Stimulated activated naive CD8-positive, alpha-beta T cell treated with anti-CD3 and anti-CD28 coated beads, Interleukin-15, amount 100 ng/mL, for 72 hours (primary cell): ENCODE data around the gene ANKDD1A.

Source experiments
- ATAC-seq: fragments of 150-1000 bp; cut with Tn5 transposase; 2 replicates; pipeline ENCODE4 v1.10.0; 2021; ENCODE audit warnings: mild to moderate bottlenecking, moderate library complexity
- DNase-seq, 2 donors: peaks; one replicate each; pipeline ENCODE4 v3.0.0; 2021 to 2022
- H3K27ac Mint-ChIP-seq, 2 donors: one replicate each; pipeline ENCODE4 v1.8.0; 2022; ENCODE audit warnings: mild to moderate bottlenecking in 2 of 2, mixed read lengths in 2 of 2, moderate library complexity in 2 of 2
- H3K27me3 Mint-ChIP-seq: one replicate; pipeline ENCODE4 v1.8.0; 2022; ENCODE audit warnings: mixed read lengths
- H3K4me1 Mint-ChIP-seq: one replicate; pipeline ENCODE4 v1.8.0; 2022; ENCODE audit warnings: mild to moderate bottlenecking, mixed read lengths
- H3K4me3 Mint-ChIP-seq, 2 donors: one replicate each; pipeline ENCODE4 v1.8.0; 2022; ENCODE audit warnings: mild to moderate bottlenecking in 2 of 2, mixed read lengths in 2 of 2, moderate library complexity in 1 of 2
- H3K9me3 Mint-ChIP-seq, 2 donors: one replicate each; pipeline ENCODE4 v1.8.0; 2022; ENCODE audit warnings: mixed read lengths in 2 of 2

Gene ANKDD1A

GRCh38 chr15:64891561-64891960 lies 20.1 kb upstream of the ANKDD1A start:
- H3K4me1 Mint-ChIP-seq = peaks cover 47% of the 10 kb centered on the region
- H3K9me3 Mint-ChIP-seq = no peaks in the 10 kb centered on the region
- DNase-seq (no peak), ATAC-seq (no peak)
- peak overlapping the region; percentile 95 to 99 for H3K27ac Mint-ChIP-seq
- H3K4me3 Mint-ChIP-seq = peak overlapping the region; percentile 54 to 100
- H3K27me3 Mint-ChIP-seq = no peaks in the 10 kb centered on the region

GRCh38 chr15:64892847-64893403 lies 18.8 kb upstream of the ANKDD1A start:
- peak overlapping the region; percentile 97 to 100 for H3K4me3 Mint-ChIP-seq
- ATAC-seq (peak; percentile 10), DNase-seq (peak; percentile 45 to 64)
- H3K9me3 Mint-ChIP-seq = no peaks in the 10 kb centered on the region
- peaks cover 59% of the 10 kb centered on the region for H3K4me1 Mint-ChIP-seq
- no peaks in the 10 kb centered on the region for H3K27me3 Mint-ChIP-seq
- H3K27ac Mint-ChIP-seq = peak overlapping the region; percentile 96 to 99

- peak; percentile 88 for ATAC-seq
- H3K4me3 Mint-ChIP-seq = peak overlapping the region; percentile 97 to 100
- H3K9me3 Mint-ChIP-seq = no peaks in the 10 kb centered on the region
- peaks cover 63% of the 10 kb centered on the region for H3K4me1 Mint-ChIP-seq
- DNase-seq = peak; percentile 97 to 99
- no peaks in the 10 kb centered on the region for H3K27me3 Mint-ChIP-seq
- H3K27ac Mint-ChIP-seq = peak overlapping the region; percentile 96 to 99
Measured at GRCh38 chr15:64893481-64894394, 18.0 kb upstream of the ANKDD1A start.

- Mint-ChIP-seq H3K4me3 (peak overlapping the region; percentile 97 to 100), H3K27ac (peak overlapping the region; percentile 96 to 99), H3K4me1 (peaks cover 63% of the 10 kb centered on the region), H3K9me3 (no peaks in the 10 kb centered on the region), H3K27me3 (no peaks in the 10 kb centered on the region)
- peak; percentile 64 for ATAC-seq
- peak; percentile 76 to 82 for DNase-seq
Measured at GRCh38 chr15:64894395-64895056, 17.2 kb upstream of the ANKDD1A start.

GRCh38 chr15:64895285-64896065 lies 16.2 kb upstream of the ANKDD1A start:
- H3K27ac Mint-ChIP-seq = peak overlapping the region; percentile 89 to 96
- H3K9me3 Mint-ChIP-seq = peaks cover 0 to 2% of the 10 kb centered on the region in 2 donors
- ATAC-seq (peak; percentile 16), DNase-seq (peak; percentile 23 to 32)
- peak overlapping the region; percentile 97 to 100 for H3K4me3 Mint-ChIP-seq
- no peaks in the 10 kb centered on the region for H3K27me3 Mint-ChIP-seq
- peaks cover 63% of the 10 kb centered on the region for H3K4me1 Mint-ChIP-seq

- H3K27me3 Mint-ChIP-seq = no peaks in the 10 kb centered on the region
- H3K27ac Mint-ChIP-seq = peak overlapping the region in 1 of 2 donors; percentile 10
- H3K9me3 Mint-ChIP-seq = peaks cover 6 to 9% of the 10 kb centered on the region in 2 donors
- H3K4me3 Mint-ChIP-seq = peak overlapping the region in 1 of 2 donors; percentile 97
- no peak for ATAC-seq
- no peak for DNase-seq
- peaks cover 56% of the 10 kb centered on the region for H3K4me1 Mint-ChIP-seq
Measured at GRCh38 chr15:64896371-64897069, 15.2 kb upstream of the ANKDD1A start.

- no peak overlapping the region for H3K27ac Mint-ChIP-seq
- H3K4me1 Mint-ChIP-seq = peaks cover 50% of the 10 kb centered on the region
- DNase-seq (no peak), ATAC-seq (no peak)
- no peak overlapping the region for H3K4me3 Mint-ChIP-seq
- H3K9me3 Mint-ChIP-seq = peaks cover 6 to 9% of the 10 kb centered on the region in 2 donors
- H3K27me3 Mint-ChIP-seq = no peaks in the 10 kb centered on the region
Measured at GRCh38 chr15:64897345-64897985, 14.2 kb upstream of the ANKDD1A start.

- no peak for ATAC-seq
- Mint-ChIP-seq H3K9me3 (peaks cover 6 to 9% of the 10 kb centered on the region in 2 donors), H3K27ac (no peak overlapping the region), H3K4me1 (peaks cover 50% of the 10 kb centered on the region), H3K4me3 (no peak overlapping the region), H3K27me3 (no peaks in the 10 kb centered on the region)
- no peak for DNase-seq
Measured at GRCh38 chr15:64898406-64898805, 13.3 kb upstream of the ANKDD1A start.

GRCh38 chr15:64901141-64901540 lies 10.6 kb upstream of the ANKDD1A start:
- ATAC-seq = no peak
- H3K27me3 Mint-ChIP-seq = no peaks in the 10 kb centered on the region
- H3K4me1 Mint-ChIP-seq = peaks cover 55% of the 10 kb centered on the region
- peak overlapping the region in 1 of 2 donors; percentile 28 for H3K27ac Mint-ChIP-seq
- peaks cover 6 to 9% of the 10 kb centered on the region in 2 donors for H3K9me3 Mint-ChIP-seq
- H3K4me3 Mint-ChIP-seq = no peak overlapping the region
- no peak for DNase-seq

GRCh38 chr15:64901914-64902313 lies 9.8 kb upstream of the ANKDD1A start:
- H3K27ac Mint-ChIP-seq = no peak overlapping the region
- DNase-seq = no peak
- H3K27me3 Mint-ChIP-seq = no peaks in the 10 kb centered on the region
- H3K4me3 Mint-ChIP-seq = no peak overlapping the region
- peaks cover 6 to 9% of the 10 kb centered on the region in 2 donors for H3K9me3 Mint-ChIP-seq
- H3K4me1 Mint-ChIP-seq = peaks cover 47% of the 10 kb centered on the region
- peak; percentile 59 for ATAC-seq

GRCh38 chr15:64902863-64903262 lies 8.8 kb upstream of the ANKDD1A start:
- peak; percentile 21 for ATAC-seq
- Mint-ChIP-seq H3K4me3 (no peak overlapping the region), H3K27me3 (no peaks in the 10 kb centered on the region), H3K4me1 (peaks cover 39% of the 10 kb centered on the region), H3K27ac (no peak overlapping the region), H3K9me3 (peaks cover 6 to 9% of the 10 kb centered on the region in 2 donors)
- no peak for DNase-seq

GRCh38 chr15:64903326-64903950 lies 8.3 kb upstream of the ANKDD1A start:
- Mint-ChIP-seq H3K4me3 (no peak overlapping the region), H3K27ac (no peak overlapping the region)
- DNase-seq = no peak

GRCh38 chr15:64904189-64904588 lies 7.5 kb upstream of the ANKDD1A start:
- Mint-ChIP-seq H3K4me1 (peaks cover 34% of the 10 kb centered on the region), H3K27ac (no peak overlapping the region), H3K27me3 (peaks cover 1% of the 10 kb centered on the region), H3K9me3 (peaks cover 6 to 9% of the 10 kb centered on the region in 2 donors), H3K4me3 (peak overlapping the region in 1 of 2 donors; percentile 27)
- ATAC-seq (no peak), DNase-seq (no peak)

More at GRCh38 chr15:64903326-64903950, 8.3 kb upstream of the ANKDD1A start:
- Mint-ChIP-seq H3K9me3 (peaks cover 6 to 9% of the 10 kb centered on the region in 2 donors), H3K4me1 (peaks cover 34% of the 10 kb centered on the region), H3K27me3 (no peaks in the 10 kb centered on the region)
- no peak for ATAC-seq
